GM19023 (cell line): Measurements from ENCODE around the gene SESTD1.
A peak's percentile ranks its signal among the peaks of the same experiment; 100 is the strongest.
"Not testable (repeated sequence)": the region's sequence is repeated elsewhere in the genome, so short reads cannot be mapped to it uniquely, and the experiment has no call there.

Experiments
- ATAC-seq: cut with Tn5 transposase; IDR thresholded peaks from one replicate; pipeline ENCODE4 v1.9.1; 2021; ENCODE audit warnings: mild to moderate bottlenecking, moderate library complexity; ENCODE audit not compliant: unreplicated experiment

SESTD1 gene

DNA sequence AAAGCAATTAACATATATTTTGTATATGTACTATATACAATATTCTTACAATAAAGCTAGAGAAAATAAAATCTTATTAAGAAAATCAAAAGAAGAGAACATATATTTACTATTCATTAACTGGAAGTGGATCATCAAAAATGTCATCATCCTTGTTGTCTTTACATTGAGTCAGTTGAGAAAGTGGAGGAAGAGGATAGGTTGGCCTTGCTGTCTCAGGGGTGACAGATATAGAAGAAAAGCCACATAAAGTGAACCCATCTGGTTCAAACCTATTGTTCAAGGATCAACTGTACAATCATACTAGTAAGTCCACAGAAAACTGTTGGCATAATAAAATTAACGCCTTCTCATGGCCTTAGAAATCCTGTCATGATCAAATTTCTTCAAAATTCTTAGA is 26.6 kb downstream of the SESTD1 start:
- ATAC-seq, result no peak

DNA sequence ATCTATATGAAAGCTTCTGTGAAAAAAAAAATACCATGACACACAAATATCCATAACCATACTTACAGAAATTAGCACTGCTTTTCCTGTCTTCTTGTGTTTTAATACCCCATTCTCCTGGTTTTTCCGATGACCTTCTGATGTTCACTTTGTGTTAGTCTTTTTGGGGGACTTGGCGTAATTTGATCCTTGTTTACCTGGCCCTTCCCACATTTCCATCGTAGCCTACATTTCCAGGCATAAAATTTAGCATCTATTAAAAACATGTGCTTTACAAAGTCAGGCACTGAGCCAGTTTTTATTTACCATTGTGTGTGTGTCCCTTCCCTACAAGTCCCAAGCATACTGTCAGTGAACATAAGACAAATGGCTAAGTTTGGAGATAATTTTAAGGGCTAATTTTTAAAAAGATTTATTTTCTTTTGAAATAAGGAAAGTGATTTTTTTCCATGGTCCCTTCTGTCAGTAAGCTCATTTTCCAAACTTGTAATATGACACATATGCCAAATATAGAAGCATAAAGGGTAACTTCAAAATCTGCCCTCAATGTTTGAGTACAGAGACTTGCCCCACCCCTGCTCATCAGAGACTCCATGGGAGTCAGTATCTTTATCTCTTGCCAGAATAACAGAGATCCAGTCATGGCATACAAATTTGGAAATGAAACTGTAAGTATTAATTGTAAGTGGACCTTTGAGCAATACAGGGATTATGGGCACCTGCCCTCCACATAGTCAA is 27.3 kb downstream of the SESTD1 start:
- no peak for ATAC-seq

DNA sequence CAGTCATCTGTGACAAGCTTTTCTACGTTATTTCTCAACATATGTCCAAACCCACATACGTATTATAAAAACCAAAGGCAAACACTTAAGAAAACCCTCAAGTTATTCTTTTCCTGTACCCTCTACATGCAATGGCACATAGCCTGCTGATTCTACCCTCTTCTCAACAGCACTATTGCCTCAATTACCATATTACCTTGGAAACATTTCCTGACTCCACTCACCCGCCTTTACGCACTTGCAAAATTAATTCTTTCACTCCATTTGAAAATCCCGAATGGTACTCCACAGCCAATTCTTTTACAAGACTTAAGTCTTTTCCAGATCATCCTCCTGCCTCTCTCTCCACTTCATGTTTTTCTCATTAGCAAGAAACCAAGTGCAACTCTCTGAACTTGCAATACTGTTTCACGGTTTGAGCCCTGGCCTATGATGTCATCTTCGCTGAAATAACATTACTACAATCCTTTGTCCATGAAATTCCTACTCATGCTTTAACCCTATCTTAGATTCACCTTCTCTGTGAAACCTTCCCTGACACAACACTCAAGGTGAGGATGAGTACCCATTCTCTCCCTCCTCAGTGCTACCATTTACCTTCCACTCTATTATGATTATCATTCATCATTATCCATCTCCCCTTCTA is 29.0 kb downstream of the SESTD1 start:
- no peak for ATAC-seq

DNA sequence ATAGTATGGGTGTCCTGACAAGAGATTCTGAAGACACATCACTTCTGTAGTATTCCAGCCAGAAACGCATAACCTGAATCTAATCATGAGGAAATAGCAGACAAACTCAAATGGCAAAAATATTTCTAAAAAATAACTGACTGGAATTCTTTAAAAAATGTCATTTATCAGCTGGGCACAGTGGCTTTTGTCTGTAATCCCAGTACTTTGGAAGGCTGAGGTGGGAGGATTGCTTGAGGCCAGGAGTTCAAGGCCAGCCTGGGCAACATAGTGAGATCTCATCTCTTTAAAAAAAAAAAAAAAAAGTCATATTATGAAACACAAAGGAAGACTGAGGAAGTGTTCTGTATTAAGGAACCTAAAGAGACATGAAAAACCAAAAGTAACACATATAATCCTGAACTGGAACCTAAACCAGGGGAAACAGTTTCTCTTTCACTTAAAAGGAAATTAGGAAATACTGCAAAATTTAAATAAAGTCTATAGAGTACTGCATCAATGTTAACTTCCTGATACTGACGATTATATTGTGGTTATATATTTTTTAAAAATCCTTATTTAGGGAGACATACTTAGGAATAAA is 29.9 kb downstream of the SESTD1 start:
- no peak for ATAC-seq

DNA sequence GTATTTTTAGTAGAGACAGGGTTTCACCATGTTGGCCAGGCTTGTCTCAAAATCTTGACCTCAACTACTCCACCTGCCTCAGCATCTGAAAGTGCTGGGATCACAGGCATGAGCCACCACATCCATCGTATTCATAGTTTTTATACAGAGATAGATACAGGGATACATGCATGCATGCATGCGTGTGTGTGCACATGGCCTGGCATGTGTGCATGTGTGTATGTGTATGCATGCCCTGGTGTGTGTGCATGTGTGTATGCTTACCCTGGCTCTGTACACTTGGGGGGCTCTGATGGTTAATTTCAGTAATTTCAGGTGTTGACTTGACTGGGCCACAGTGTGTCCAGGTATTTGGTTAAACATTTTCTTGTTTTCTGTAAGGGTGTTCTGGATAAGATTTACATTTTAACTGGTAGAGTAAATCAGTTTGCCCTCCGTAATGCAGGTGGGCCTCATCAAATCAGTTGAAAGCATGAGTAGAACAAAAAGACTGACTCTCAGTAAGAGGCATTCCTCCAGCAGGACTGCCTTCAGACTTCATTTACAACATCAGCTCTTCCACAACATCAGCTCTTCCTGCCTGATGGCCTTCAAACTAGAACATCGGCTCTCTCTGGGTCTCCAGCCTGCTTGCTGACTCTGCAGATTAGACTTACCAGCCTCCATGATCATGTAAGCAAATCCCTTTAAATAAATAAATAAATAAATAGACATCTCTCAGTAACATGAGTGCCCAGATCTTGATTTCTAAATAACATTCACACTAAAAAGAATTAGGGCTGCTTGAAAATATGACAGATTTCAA is 30.8 kb downstream of the SESTD1 start:
- no peak for ATAC-seq

DNA sequence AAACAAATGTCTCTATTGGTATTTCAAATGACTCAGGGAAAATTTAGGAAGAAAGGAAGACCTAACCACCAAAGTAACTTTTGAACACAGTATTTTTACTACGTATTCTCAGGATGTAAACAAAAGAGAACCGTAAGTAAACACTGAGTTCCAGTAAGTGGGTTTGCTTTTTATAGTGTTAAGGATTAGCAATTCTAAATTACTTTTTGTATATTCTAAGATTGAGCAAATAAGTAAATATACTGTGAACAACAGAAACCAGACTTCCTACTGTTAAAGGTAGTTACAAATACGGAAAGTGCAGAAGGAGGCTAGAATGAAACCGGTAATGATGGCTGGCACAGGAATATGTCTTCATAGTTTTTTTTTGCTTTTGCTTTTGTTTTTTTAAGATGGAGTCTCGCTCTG is 31.5 kb downstream of the SESTD1 start:
- ATAC-seq, result no peak

DNA sequence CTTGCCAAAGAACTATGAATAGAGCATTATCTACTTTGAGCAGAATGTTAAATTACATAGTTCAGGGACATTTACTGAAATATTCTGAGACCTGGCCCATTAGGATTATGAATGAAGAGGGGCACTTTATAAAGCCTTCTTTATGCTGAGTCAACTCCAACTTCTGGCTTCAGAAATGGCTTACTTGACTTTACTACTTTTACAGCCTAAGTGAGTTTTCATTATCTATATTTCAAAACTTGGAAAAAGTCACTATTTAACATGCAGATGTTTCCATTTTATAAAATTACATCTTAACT is 37.7 kb downstream of the SESTD1 start:
- no peak for ATAC-seq

DNA sequence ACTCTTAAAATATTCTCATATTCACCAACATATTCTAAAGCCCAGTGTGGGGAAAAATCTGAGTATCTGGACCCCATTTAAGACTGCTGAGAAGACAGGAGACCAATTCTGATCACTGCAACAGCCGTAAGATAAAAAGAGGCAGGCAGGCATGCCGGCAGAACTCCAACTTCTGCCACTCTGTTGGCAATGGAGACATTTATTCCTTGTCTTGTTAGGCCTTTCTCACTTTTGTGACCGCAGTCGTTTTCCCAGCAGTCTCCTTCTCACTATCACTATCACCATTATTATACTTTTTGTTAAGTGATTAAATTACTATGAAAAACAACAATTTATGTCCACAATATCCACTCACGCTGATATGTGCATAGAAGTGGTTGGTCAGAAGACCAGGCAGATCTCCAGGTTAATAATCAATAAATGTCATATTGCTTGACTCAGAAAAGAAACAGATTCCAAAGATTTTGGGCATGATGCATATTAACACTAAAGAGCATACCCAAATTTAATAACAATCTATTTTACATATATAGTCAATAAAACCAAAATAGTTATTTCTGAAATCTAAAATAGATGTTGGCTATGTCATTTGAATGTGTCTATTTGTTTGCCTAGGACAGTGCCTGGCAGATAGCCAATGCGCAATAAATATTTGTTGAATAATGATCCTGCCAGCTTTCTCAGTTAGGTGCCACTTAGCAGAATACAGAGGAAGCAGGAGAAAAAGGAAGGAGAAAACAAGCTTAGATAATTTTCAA is 38.2 kb downstream of the SESTD1 start:
- ATAC-seq, result no peak

DNA sequence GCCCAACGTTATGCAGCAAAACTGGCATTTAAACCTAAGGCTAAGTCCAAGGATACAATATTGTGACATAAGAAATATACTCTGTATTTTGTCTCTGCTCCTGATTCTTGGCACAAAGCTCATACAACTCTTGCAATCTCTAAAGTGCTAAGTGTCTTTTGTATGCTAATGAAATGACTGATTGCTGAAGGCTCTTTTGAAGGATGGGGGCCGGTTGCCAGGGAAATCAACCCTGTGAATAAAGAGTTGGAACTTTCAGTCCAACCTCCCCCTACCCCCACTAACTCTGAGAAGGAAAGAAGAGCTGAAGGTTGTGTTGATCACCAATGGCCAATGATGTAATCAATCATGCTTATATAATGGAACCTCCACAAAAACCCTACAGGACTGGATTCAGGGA is 40.3 kb downstream of the SESTD1 start:
- ATAC-seq, result no peak

DNA sequence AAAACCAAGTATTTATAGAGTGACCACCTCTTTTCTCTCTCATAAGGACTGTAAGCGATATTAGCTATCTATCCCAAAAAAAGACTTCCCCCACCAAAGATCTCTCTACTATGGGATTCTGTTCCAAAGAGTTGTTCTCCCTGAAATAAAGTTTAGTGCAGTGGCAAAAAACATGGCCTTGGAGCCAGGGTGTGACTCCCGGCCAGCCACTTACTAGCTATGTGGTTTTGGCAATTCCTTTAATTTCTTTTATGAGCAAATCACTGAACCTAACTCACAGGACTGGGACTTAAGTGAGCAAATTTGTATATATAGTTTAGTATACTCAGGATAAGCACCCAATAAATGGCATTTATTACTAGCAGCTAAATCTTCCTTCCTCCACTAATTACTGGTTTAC is 42.6 kb downstream of the SESTD1 start:
- ATAC-seq, result no peak

DNA sequence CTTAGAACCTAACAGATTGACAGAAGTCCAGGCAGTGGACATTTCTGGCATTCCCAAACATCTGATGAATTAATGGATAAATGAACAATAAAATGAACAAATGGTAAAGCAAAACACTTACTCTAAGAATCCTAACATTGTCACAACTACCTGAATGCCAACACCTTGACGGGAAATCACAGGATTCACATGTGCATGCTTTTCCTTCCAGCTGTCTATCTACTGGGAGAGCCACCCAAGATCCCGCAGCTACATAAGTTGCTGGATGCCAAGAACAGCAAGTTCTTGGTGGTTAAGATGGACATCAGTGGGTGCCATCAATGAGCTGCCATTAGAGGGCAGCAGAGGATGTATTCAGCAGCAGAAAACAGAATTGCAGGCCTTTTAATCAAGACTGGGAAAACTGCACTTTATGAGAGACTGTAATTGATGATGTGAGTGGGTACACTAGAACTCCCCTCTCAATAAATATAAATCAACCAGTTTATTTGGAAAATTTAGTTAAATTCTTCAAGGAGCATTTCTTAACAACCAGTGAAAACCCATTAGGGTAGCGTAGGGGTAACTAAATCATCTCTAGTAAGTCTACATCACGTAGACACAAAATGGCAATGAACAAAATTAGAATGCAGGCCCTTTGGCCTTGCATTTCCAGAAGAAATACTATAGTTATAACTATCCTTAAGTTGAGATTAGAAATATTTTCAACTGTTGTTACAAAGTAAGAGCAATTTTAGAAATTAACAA is 45.6 kb downstream of the SESTD1 start:
- peak; percentile 83 for ATAC-seq

DNA sequence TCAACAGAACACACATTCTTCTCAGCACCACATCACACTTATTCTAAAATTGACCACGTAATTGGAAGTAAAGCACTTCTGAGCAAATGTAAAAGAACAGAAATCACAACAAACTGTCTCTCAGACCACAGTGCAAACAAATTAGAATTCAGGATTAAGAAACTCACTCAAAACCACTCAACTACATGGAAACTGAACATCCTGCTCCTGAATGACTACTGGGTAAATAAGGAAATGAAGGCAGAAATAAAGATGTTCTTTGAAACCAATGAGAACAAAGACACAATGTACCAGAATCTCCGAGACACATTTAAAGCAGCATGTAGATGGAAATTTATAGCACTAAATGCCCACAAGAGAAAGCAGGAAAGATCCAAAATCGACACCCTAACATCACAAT is 50.0 kb downstream of the SESTD1 start:
- ATAC-seq, result not testable (repeated sequence)

DNA sequence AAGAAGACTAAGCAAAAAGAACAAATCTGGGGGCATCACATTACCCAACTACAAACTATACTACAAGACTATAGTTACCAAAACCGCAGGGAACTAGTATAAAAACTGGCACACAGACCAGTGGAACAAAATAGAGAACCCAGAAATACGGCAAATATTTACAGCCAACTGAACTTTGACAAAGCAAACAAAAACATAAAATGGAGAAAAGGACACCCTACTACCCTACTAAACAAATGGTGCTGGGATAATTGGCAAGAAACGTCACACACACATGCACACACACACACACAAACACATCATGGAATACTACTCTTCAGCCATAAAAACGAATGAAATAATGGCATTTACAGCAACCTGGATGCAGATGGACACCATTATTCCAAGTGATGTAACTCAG is 53.3 kb downstream of the SESTD1 start:
- ATAC-seq, result no peak

DNA sequence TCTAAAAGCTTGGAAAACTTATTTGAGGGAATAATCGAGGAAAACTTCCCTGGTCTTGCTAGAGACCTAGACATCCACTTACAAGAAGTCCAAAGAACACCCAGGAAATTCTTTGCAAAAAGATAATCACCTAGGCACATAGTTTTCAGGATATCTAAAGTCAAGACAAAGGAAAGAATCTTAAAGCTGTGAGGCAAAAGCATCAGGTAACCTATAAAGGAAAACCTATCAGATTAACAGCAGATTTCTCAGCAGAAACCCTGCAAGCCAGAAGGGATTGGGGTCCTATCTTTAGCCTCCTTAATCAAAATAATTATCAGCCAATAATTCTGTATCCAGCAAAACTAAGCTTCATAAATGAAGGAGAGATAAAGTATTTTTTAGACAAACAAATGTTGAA is 56.4 kb downstream of the SESTD1 start:
- ATAC-seq, result not testable (repeated sequence)

DNA sequence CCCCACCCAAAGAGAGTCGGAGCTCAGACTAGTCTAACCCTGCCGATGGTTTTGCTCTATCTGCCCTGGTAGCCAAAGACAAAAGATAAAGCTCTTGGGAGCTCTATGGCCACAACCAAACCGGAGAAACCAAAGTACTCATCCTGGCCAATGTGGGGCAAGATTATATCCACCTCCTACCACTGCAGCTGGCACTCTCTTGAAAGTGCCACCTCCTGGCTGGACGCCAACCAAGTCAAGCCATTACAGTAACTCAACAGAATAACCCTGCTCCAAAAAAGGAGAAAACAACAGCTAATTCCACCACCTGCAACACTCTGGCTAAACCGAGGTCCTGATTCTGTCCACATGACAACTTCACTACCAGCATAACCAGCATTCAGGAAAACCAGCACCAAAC is 57.6 kb downstream of the SESTD1 start:
- ATAC-seq, result no peak

DNA sequence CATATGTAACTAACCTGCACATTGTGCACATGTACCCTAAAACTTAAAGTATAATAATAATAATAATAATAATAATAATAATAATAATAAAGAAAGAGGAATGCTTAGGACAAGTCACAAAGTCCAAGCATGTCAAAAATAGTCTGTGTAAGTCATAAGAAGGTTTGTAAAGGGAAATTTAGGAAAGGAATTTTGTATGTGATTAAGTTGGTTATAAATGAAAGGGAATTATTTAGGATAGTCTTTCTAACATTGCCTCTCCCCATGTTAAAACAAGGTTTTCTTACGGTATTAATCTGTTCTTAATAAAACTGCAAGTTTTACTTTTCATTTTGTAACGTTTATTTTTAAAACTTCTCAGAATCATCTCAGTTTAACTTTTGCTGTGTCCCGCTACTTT is 62.8 kb downstream of the SESTD1 start:
- no peak for ATAC-seq

DNA sequence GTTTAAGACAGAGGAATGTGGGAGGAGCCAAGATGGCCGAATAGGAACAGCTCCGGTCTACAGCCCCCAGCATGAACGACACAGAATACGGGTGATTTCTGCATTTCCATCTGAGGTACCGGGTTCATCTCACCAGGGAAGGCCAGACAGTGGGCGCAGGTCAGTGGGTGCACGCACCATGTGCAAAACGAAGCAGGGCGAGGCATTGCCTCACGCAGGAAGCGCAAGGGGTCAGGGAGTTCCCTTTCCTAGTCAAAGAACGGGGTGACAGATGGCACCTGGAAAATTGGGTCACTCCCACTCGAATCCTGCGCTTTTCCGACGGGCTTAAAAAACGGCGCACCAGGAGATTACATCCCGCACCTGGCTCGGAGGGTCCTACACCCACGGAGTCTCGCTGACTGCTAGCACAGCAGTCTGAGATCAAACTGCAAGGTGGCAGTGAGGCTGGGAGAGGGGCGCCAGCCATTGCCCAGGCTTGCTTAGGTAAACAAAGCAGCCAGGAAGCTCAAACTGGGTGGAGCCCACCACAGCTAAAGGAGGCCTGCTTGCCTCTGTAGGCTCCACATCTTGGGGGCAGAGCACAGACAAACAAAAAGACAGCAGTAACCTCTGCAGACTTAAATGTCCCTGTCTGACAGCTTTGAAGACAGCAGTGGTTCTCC is 68.6 kb downstream of the SESTD1 start:
- not testable (repeated sequence) for ATAC-seq

DNA sequence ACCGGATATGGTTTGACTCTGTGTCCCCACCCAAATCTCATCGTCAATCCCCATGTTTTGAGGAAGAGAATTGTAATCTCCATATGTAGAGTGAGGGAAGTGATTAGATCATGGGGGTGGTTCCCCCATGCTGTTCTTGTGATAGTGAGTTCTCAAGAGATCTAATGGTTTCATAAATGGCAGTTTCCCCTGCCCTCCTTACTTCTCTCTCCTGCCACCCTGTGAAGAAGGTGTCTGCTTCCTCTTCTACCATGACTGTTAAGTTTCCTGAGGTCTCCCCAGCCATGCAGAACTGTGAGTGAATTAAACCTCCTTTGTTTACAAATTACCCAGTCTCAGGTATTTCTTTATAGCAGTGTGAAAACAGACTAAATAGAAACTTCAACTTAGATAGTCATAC is 69.5 kb downstream of the SESTD1 start:
- ATAC-seq, result no peak

DNA sequence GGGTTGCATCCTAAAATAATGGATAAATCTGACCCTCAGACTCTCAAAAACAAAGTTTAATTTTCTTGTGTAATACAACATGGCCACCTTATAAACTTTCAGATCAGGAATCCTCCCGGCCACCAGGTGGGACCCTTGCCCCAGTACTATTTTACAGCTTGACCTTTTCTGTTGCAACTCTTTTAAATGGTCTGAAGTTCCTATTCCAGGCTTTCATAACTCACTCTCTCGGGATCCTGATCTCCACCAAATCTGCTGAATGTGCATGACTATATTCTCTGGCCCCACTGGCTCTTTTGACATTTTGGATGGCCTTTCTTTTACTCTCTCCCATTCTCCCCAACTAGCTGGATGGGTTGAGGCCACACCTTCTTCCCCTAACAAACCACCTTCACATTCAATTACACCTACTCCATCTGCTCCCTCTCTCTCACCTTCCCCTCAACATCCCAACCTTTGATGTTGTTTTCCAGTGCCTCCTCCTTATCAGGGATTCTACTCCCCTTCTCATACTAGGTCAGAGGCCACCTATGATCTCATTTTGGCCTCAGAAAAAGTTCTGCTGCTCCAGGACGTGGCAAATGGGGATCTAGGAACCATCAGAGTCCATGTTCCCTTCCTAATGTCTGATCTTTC is 70.8 kb downstream of the SESTD1 start:
- no peak for ATAC-seq
